Gastroesophageal sphincter (tissue), 4 donors: ENCODE data around the gene OIT3. TPM values are rescaled to one million over a fixed set of nuclear protein-coding genes. Genes with fewer than 3 reads are reported as not detected.

Experiments
- ATAC-seq: fragments of 150-250 bp; one replicate; pipeline ENCODE4 v1.9.1; 2016; ENCODE audit warnings: mild to moderate bottlenecking, moderate library complexity
- H3K27ac ChIP-seq, 4 donors: fragments of 200-600 bp; sonication (generic) in 3 of 4; 1 replicate in 3 of 4; 2 replicates in 1 of 4; pipeline ENCODE4 v1.5.1; 2016 to 2019
- H3K27me3 ChIP-seq: fragments of 200-600 bp; sonication (generic); one replicate; pipeline ENCODE4 v1.5.1; 2019
- H3K36me3 ChIP-seq, 2 donors: fragments of 200-600 bp; sonication (generic); one replicate each; pipeline ENCODE4 v1.5.1; 2019; ENCODE audit warnings: control low read depth in 1 of 2
- H3K4me1 ChIP-seq, 3 donors: fragments of 200-600 bp; sonication (generic); 1 replicate in 2 of 3; 2 replicates in 1 of 3; pipeline ENCODE4 v1.5.1; 2016 to 2019; ENCODE audit warnings: control low read depth in 2 of 3
- H3K4me3 ChIP-seq, 2 donors: fragments of 200-600 bp; sonication (generic); one replicate each; pipeline ENCODE4 v1.5.1; 2019; ENCODE audit warnings: mild to moderate bottlenecking in 1 of 2, moderate library complexity in 1 of 2
- H3K9me3 ChIP-seq, 3 donors: fragments of 200-600 bp; sonication (generic); one replicate each; pipeline ENCODE4 v1.5.1; 2017 to 2019; ENCODE audit warnings: control low read depth in 2 of 3
- EP300 ChIP-seq: sonication (generic); formaldehyde crosslinking; IDR thresholded peaks from one replicate; pipeline ENCODE4 v1.6.1; 2017; ENCODE audit warnings: antibody characterized with exemption, mild to moderate bottlenecking
- POLR2A ChIP-seq, 2 donors: fragments of 450-650 bp; IDR thresholded peaks; one replicate each; pipeline ENCODE4 v1.6.1; 2017; ENCODE audit warnings: antibody characterized with exemption in 2 of 2, mild to moderate bottlenecking in 2 of 2, moderate library complexity in 1 of 2
- POLR2AphosphoS5 ChIP-seq: sonication (generic); formaldehyde crosslinking; IDR thresholded peaks from one replicate; pipeline ENCODE4 v1.6.1; 2017; ENCODE audit warnings: antibody characterized with exemption
- WGBS, 2 donors: methylation state at CpG; one replicate each; pipeline ENCODE4 v1.1.5; 2018; ENCODE audit warnings: low coverage in 1 of 2; 5-methylcytosine and 5-hydroxymethylcytosine counted together
- total RNA-seq, 4 donors: library from RNA; depleted of rRNA; stranded (reverse); fragments of >200 nt; gene quantifications; one replicate each; pipeline ENCODE4 v1.1.0, GENCODE V29; 2016
- TF ChIP-seq, protein P1 (sequence below), 4 experiments: fragments of 200-600 bp in 2 of 4; fragments of 450-650 bp in 2 of 4; sonication (generic) in 1 of 4; IDR thresholded peaks; one replicate each; pipeline ENCODE4 v1.5.1; 2017 to 2019; ENCODE audit warnings: antibody characterized with exemption in 4 of 4, mild to moderate bottlenecking in 2 of 4, moderate library complexity in 2 of 4

Gene OIT3
- total RNA-seq, 4 donors from 2014 or later: 0.12 to 0.40 TPM; not detected in 2

DNA sequence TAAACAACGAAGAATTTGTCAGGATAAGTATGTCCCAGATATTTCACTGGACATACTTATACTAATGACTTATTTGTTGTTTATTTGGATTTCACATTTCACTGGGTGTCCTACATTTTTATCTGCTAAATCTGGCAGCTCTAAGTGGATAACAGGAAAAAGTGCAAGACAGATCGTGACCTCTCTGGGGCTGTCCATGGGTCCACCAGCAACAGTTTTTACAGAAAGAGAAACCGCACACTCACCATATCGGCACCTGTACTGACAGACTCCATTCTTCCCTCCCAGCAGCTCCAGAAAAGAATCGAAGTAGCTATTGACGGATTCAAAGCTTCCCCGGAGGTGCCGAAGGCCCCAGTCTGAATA is 60.7 kb downstream of the OIT3 start:
- no peak for TF ChIP-seq POLR2AphosphoS5
- no peak for TF ChIP-seq EP300
- TF ChIP-seq POLR2A (IDR thresholded peaks at IDR 0.05): no peak
- WGBS, 2 donors: 80 to 86% methylated on average over 1 to 8 of the region's 8 CpGs

DNA sequence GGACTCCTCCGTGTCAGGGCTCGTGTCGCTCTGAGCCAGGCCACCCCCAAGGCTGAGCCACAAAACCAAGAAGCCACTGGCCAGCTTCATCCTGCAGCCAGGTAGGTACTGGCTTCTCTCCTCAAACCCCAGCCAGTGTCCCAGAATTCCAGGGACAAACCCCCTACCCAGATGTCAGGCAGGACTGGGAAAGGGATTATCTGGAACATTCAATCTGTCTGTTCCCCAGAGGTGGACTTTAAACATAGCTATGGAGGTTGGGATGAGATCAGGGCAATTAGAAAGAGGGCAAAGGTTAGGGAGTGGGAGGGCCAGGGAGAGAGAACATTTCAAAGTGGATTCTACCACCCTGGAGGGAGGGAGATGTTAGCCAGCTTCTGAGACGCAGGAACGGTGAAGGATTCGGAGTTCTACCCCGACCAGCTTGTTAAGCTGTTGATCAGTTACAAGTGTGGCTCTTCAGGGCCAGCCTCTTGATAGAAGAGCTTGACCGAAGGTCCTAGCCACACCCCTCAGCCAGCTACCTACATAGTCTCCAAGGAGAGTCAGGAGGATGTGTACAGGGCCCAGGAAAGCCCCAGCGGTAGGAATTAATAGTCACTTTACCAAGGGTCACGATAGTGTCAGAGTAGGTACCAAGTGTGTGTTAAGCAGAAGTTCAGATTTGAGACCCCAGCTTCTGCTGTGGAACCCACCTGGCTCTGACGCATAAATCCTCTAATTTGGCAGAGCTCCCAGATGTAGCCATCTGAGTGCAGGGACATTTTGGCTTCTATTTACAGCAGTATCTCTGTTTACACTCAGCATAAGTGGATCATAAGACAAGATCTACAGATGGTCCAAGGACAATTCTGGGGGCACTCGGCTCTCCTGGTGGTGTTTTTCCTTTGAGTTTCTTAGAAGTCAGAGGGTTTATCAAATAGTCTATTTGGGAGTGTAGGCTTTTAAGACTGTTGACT is 61.3 kb downstream of the OIT3 start, which contains the start of gene PLA2G12B:
TSS of gene PLA2G12B (minus strand) at position 211 of the 959 bp plus-strand sequence. CDS start at position 90, 121 bp downstream.
- Histone ChIP-seq H3K27ac (no peak within 1 kb of the TSS), H3K4me1 (no peaks in the 10 kb centered on the region), H3K27me3 (no peaks in the 10 kb centered on the region), H3K4me3 (no peak within 1 kb of the TSS), H3K36me3 (no peaks in the 10 kb centered on the region), H3K9me3 (no peaks in the 10 kb centered on the region)
- TF ChIP-seq, protein P1, sequence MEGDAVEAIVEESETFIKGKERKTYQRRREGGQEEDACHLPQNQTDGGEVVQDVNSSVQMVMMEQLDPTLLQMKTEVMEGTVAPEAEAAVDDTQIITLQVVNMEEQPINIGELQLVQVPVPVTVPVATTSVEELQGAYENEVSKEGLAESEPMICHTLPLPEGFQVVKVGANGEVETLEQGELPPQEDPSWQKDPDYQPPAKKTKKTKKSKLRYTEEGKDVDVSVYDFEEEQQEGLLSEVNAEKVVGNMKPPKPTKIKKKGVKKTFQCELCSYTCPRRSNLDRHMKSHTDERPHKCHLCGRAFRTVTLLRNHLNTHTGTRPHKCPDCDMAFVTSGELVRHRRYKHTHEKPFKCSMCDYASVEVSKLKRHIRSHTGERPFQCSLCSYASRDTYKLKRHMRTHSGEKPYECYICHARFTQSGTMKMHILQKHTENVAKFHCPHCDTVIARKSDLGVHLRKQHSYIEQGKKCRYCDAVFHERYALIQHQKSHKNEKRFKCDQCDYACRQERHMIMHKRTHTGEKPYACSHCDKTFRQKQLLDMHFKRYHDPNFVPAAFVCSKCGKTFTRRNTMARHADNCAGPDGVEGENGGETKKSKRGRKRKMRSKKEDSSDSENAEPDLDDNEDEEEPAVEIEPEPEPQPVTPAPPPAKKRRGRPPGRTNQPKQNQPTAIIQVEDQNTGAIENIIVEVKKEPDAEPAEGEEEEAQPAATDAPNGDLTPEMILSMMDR (IDR thresholded peaks at IDR 0.05): no peak
- TF ChIP-seq EP300 (no peak), POLR2A (IDR thresholded peaks at IDR 0.05) (no peak), POLR2AphosphoS5 (no peak)
- WGBS, 2 donors: 69 to 86% methylated on average over 8 to 11 of the region's 12 CpGs
- no peak for ATAC-seq

More for the DNA sequence above, 60.7 kb downstream of the OIT3 start:
- Histone ChIP-seq H3K27me3 (no peaks in the 10 kb centered on the region), H3K4me3 (no peak overlapping the region), H3K4me1 (no peaks in the 10 kb centered on the region), H3K36me3 (no peaks in the 10 kb centered on the region), H3K9me3 (no peaks in the 10 kb centered on the region), H3K27ac (no peak overlapping the region)
- no peak for ATAC-seq

DNA sequence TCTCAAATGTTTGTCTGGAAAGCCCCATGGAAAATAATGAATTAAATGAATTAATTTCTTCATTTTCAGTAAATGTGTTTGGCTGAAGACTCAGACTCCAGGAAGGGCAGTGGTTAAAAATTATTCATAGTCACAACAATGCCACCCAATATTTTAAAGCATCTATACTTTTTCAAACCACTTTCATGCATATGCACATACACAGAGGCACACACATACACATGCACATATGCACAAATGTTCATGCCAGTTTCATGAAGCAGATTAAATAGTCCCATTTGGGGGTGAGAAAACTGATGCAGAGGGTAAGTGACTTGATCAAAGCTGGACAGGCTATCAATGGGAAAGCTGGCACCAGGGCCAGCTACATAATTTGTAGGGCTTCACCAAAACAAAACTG is 62.5 kb downstream of the OIT3 start:
- H3K27ac ChIP-seq: no peak overlapping the region
- no peak for ATAC-seq
- no peaks in the 10 kb centered on the region for H3K27me3 ChIP-seq
- TF ChIP-seq EP300 (no peak), POLR2A (IDR thresholded peaks at IDR 0.05) (no peak), POLR2AphosphoS5 (no peak)
- TF ChIP-seq, protein P1 (IDR thresholded peaks at IDR 0.05): no peak
- no peak overlapping the region for H3K4me3 ChIP-seq
- no peaks in the 10 kb centered on the region for H3K36me3 ChIP-seq
- H3K9me3 ChIP-seq: no peaks in the 10 kb centered on the region
- H3K4me1 ChIP-seq: no peaks in the 10 kb centered on the region

DNA sequence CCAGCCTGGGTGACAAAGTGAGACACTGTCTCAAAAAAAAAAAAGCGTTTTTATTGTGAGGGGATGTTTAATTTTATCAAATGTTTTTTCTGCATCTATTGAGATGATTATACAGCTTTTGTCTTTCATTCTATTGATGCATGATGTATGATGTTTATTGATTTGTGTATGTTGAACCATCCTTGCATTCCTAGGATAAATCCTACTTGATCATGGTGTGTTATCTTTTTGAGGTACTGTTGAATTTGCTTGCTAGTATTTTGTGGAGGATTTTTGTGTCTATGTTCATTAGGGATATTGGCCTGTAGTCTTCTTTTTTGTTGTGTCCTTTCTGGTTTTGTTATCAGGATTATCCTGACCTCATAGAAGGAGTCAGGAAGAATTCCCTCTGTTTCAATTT is 83.3 kb downstream of the OIT3 start:
- 77 to 87% methylated on average over 1 of the region's 1 CpG for WGBS, 2 donors
- Histone ChIP-seq H3K27me3 (peaks cover 8% of the 10 kb centered on the region), H3K4me3 (no peak overlapping the region), H3K9me3 (peaks cover 0 to 42% (median 0%) of the 10 kb centered on the region in 3 donors), H3K36me3 (no peaks in the 10 kb centered on the region), H3K27ac (no peak overlapping the region), H3K4me1 (no peaks in the 10 kb centered on the region)
- no peak for ATAC-seq
- no peak for TF ChIP-seq POLR2A (IDR thresholded peaks at IDR 0.05)
- TF ChIP-seq, protein P1 (IDR thresholded peaks at IDR 0.05): no peak
- TF ChIP-seq EP300: no peak
- TF ChIP-seq POLR2AphosphoS5: no peak

DNA sequence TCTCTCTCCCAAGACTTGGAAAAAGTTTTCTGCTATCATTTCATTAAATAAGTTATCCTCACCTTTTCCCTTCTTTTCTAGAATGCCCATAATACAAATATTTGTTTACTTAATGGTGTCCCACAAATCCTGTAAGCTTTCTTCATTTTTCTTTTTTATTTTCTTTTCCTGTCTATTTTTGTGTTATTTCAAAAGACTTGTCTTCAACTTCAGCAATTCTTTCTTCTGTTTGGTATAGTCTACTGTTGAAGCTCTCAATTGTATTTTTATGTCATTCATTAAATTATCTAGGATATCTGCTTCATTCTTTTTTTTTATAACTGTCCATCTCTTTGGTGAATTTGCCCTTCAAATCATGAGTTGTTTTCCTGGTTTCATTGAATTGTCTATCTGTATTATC is 86.2 kb downstream of the OIT3 start:
- H3K27ac ChIP-seq: no peak overlapping the region
- peaks cover 0 to 48% (median 0%) of the 10 kb centered on the region in 3 donors for H3K9me3 ChIP-seq
- H3K4me3 ChIP-seq: no peak overlapping the region
- no peaks in the 10 kb centered on the region for H3K36me3 ChIP-seq
- no peaks in the 10 kb centered on the region for H3K4me1 ChIP-seq
- TF ChIP-seq POLR2A (IDR thresholded peaks at IDR 0.05) (no peak), POLR2AphosphoS5 (no peak), EP300 (no peak)
- TF ChIP-seq, protein P1 (IDR thresholded peaks at IDR 0.05): no peak
- ATAC-seq: no peak
- peaks cover 8% of the 10 kb centered on the region for H3K27me3 ChIP-seq
